SK-N-MC (cell line): ENCODE data around the gene USP10.
"Not testable (repeated sequence)": the region's sequence is repeated elsewhere in the genome, so short reads cannot be mapped to it uniquely, and the experiment has no call there.

Experiments used
- DNase-seq: peaks from one replicate; pipeline ENCODE4 v3.0.0-alpha.2; 2011; ENCODE audit warnings: low read depth, low spot score
- H3K27ac ChIP-seq: fragments of 200-600 bp; sonication (generic); 2 replicates; pipeline ENCODE4 v1.5.1; 2016; ENCODE audit warnings: mixed run types
- H3K36me3 ChIP-seq: fragments of 200-600 bp; sonication (generic); 2 replicates; pipeline ENCODE4 v1.6.1; 2017; ENCODE audit warnings: antibody characterized with exemption, low read length, mixed read lengths; ENCODE audit not compliant: insufficient read depth
- H3K4me3 ChIP-seq: fragments of 200-600 bp; sonication (generic); 2 replicates; pipeline ENCODE4 v1.5.1; 2016
- H3K9ac ChIP-seq: fragments of 200-600 bp; sonication (generic); 2 replicates; pipeline ENCODE4 v1.8.0; 2017; ENCODE audit warnings: mixed run types, mixed read lengths; ENCODE audit not compliant: insufficient read length
- H3K9me3 ChIP-seq: fragments of 200-600 bp; sonication (generic); 2 replicates; pipeline ENCODE4 v1.6.1; 2017; ENCODE audit warnings: low read depth, mild to moderate bottlenecking, antibody characterized with exemption, low read length, moderate library complexity, mixed read lengths
- EZH2 ChIP-seq: fragments of 200-600 bp; sonication (generic); IDR thresholded peaks from one replicate; pipeline ENCODE4 v1.6.1; 2017; ENCODE audit warnings: antibody characterized with exemption
- FOXP2 ChIP-seq: optimal IDR thresholded peaks from 2 replicates; pipeline ENCODE3; 2011; ENCODE audit warnings: mild to moderate bottlenecking, moderate library complexity; ENCODE audit not compliant: insufficient read depth; ENCODE audit errors: extremely low read length, control extremely low read depth
- POLR2AphosphoS5 ChIP-seq: IDR thresholded peaks from 2 replicates; pipeline ENCODE4 v1.6.1; 2012; ENCODE audit warnings: mild to moderate bottlenecking, low read depth, low read length, borderline replicate concordance

The USP10 gene

GRCh38 chr16:84678541-84678940 is 21.3 kb upstream of the USP10 start:
- Histone ChIP-seq H3K9me3 (no peaks in the 10 kb centered on the region), H3K9ac (no peak overlapping the region), H3K4me3 (no peak overlapping the region), H3K27ac (no peak overlapping the region), H3K36me3 (no peaks in the 10 kb centered on the region)
- no peak for DNase-seq
- TF ChIP-seq POLR2AphosphoS5, result no peak
- TF ChIP-seq FOXP2, result no peak
- TF ChIP-seq EZH2, result no peak

- no peak overlapping the region for H3K9ac ChIP-seq
- no peak overlapping the region for H3K4me3 ChIP-seq
- DNase-seq, result no peak
- H3K36me3 ChIP-seq, result no peaks in the 10 kb centered on the region
- TF ChIP-seq EZH2 (no peak), POLR2AphosphoS5 (no peak), FOXP2 (no peak)
- H3K27ac ChIP-seq, result no peak overlapping the region
- no peaks in the 10 kb centered on the region for H3K9me3 ChIP-seq
Observed at GRCh38 chr16:84680165-84680842, 19.5 kb upstream of the USP10 start.

GRCh38 chr16:84680843-84681629 is 18.8 kb upstream of the USP10 start:
- no peaks in the 10 kb centered on the region for H3K36me3 ChIP-seq
- no peak overlapping the region for H3K4me3 ChIP-seq
- TF ChIP-seq POLR2AphosphoS5, result no peak
- TF ChIP-seq FOXP2, result no peak
- TF ChIP-seq EZH2, result no peak
- no peaks in the 10 kb centered on the region for H3K9me3 ChIP-seq
- no peak overlapping the region for H3K9ac ChIP-seq
- DNase-seq, result no peak
- no peak overlapping the region for H3K27ac ChIP-seq

- TF ChIP-seq EZH2 (no peak), FOXP2 (no peak), POLR2AphosphoS5 (no peak)
- Histone ChIP-seq H3K9ac (no peak overlapping the region), H3K9me3 (no peaks in the 10 kb centered on the region), H3K36me3 (no peaks in the 10 kb centered on the region), H3K4me3 (no peak overlapping the region), H3K27ac (no peak overlapping the region)
- DNase-seq, result no peak
Observed at GRCh38 chr16:84683691-84684591, 15.9 kb upstream of the USP10 start.

- Histone ChIP-seq H3K9me3 (no peaks in the 10 kb centered on the region), H3K4me3 (no peak overlapping the region), H3K36me3 (no peaks in the 10 kb centered on the region), H3K27ac (no peak overlapping the region), H3K9ac (no peak overlapping the region)
- no peak for TF ChIP-seq EZH2
- TF ChIP-seq FOXP2, result no peak
- no peak for TF ChIP-seq POLR2AphosphoS5
- DNase-seq, result no peak
Observed at GRCh38 chr16:84684592-84684965, 15.2 kb upstream of the USP10 start.

- H3K9me3 ChIP-seq, result no peaks in the 10 kb centered on the region
- no peak for DNase-seq
- no peaks in the 10 kb centered on the region for H3K36me3 ChIP-seq
- H3K9ac ChIP-seq, result no peak overlapping the region
- H3K27ac ChIP-seq, result no peak overlapping the region
- no peak for TF ChIP-seq POLR2AphosphoS5
- no peak for TF ChIP-seq EZH2
- no peak for TF ChIP-seq FOXP2
- H3K4me3 ChIP-seq, result no peak overlapping the region
Observed at GRCh38 chr16:84685210-84685609, 14.6 kb upstream of the USP10 start.

GRCh38 chr16:84686707-84687298 is 13.0 kb upstream of the USP10 start:
- no peak for DNase-seq
- Histone ChIP-seq H3K27ac (no peak overlapping the region), H3K9me3 (no peaks in the 10 kb centered on the region), H3K4me3 (no peak overlapping the region), H3K36me3 (no peaks in the 10 kb centered on the region), H3K9ac (no peak overlapping the region)
- no peak for TF ChIP-seq EZH2
- TF ChIP-seq POLR2AphosphoS5, result no peak
- TF ChIP-seq FOXP2, result no peak

- no peak overlapping the region for H3K4me3 ChIP-seq
- no peaks in the 10 kb centered on the region for H3K9me3 ChIP-seq
- no peak overlapping the region for H3K9ac ChIP-seq
- no peak for DNase-seq
- no peak overlapping the region for H3K27ac ChIP-seq
- TF ChIP-seq EZH2 (no peak), FOXP2 (no peak), POLR2AphosphoS5 (no peak)
- no peaks in the 10 kb centered on the region for H3K36me3 ChIP-seq
Observed at GRCh38 chr16:84687715-84688114, 12.1 kb upstream of the USP10 start.

GRCh38 chr16:84688163-84688562 is 11.6 kb upstream of the USP10 start:
- H3K9ac ChIP-seq, H3K4me3 ChIP-seq, H3K9me3 ChIP-seq, H3K27ac ChIP-seq, H3K36me3 ChIP-seq, DNase-seq: not testable (repeated sequence)
